Measurements from ENCODE around the gene DCAF17.
"Not testable (repeated sequence)": the region's sequence is repeated elsewhere in the genome, so short reads cannot be mapped to it uniquely, and the experiment has no call there.

Gene DCAF17

GRCh38 chr2:171514908-171515582, 81.0 kb downstream of the DCAF17 start:
- DNase-seq (ENCODE audit: low read depth), result no peak

DNA sequence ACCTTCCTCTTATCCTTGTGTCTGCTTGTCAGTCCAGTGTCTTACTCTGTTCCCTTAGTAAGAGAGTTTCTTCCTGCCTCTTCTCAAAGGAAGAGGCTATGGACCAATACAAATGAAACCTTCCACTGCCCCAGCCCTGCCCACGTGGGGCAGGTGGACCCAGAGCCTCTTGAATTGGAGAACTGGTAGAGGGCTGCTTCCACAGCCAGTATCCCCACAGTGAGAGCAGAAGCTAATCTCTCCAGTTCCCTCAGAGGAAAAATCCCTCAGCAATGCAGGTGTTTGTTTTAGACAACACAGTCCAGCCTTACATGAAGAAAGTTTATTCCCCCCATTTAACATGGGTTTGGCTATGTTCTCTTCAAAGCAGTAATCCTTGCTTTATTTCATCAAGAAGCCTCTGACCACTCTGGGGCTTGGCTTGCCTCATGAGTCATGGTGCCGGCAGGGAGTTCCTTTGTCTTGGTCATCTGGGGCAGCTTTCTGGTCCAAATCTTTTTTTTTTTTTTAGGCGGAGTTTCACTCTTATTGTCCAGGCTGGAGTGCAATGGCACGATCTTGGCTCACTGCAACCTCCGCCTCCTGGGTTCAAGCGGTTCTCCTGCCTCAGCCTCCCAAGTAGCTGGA, 81.8 kb downstream of the DCAF17 start:
- DNase-seq (ENCODE audit: low read depth), result no peak

- no peak for DNase-seq (ENCODE audit: low read depth)
Measured at GRCh38 chr2:171516793-171517192, 82.8 kb downstream of the DCAF17 start.

GRCh38 chr2:171520471-171520870, 86.4 kb downstream of the DCAF17 start:
- DNase-seq (ENCODE audit: low read depth), result no peak

- no peak for DNase-seq (ENCODE audit: low read depth)
Measured at GRCh38 chr2:171521361-171522051, 87.5 kb downstream of the DCAF17 start.

DNA sequence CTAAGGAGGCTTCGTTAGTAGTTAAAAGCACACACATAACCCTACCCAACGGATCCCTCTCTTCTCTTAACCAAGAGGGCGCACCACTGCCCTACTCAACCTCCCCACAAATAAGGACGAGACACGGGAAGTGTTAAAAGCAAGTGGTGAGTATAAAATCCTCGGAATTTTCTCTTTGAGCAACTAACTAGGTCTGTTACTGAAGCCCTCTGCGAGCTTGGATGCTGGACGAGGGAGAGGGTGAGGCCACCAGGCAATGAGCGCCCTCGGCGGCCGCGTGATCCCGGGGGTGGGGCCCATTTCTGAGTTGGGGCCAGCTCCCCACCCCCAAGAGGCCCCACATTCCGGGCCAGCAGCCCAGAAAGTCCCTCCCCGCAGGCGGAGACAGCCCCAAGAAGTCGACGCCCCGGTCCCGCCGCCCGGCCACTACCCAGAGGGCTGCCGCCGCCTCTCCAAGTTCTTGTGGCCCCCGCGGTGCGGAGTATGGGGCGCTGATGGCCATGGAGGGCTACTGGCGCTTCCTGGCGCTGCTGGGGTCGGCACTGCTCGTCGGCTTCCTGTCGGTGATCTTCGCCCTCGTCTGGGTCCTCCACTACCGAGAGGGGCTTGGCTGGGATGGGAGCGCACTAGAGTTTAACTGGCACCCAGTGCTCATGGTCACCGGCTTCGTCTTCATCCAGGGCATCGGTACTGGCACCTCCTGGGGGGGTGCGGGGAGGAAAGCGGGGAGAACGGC, 88.2 kb downstream of the DCAF17 start, which contains the start of gene CYBRD1:
CYBRD1 (plus strand) TSS at position 423 of the 736 bp plus-strand sequence; CDS start at position 495, 72 bp downstream.
- no peak for DNase-seq (ENCODE audit: low read depth)

- DNase-seq (ENCODE audit: low read depth), result no peak
Measured at GRCh38 chr2:171522788-171523087, 88.7 kb downstream of the DCAF17 start.

GRCh38 chr2:171523088-171524017, 89.3 kb downstream of the DCAF17 start:
- no peak for DNase-seq (ENCODE audit: low read depth)

GRCh38 chr2:171524018-171524401, 90.0 kb downstream of the DCAF17 start:
- no peak for DNase-seq (ENCODE audit: low read depth)

GRCh38 chr2:171529914-171530313, 95.9 kb downstream of the DCAF17 start:
- DNase-seq (ENCODE audit: low read depth), result no peak

DNA sequence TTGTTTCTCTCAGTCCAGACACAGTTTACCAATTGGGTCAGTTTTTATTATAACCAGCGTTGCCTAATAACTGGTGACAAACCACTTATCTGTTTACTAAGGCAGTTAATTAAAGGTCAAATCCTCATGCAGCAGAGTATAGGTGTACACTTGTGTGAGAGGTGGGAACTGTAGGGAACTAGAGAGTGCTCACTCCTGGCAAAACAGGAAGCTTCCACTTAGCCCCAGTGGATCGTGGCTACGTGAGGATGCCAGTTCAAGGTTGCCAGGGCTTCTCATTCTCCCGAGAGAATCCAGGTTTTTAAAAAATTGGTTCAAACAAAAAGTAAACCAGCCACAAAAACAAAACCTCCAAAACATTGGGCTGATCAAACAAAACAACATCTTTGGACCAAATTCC, 96.4 kb downstream of the DCAF17 start:
- no peak for DNase-seq (ENCODE audit: low read depth)

DNA sequence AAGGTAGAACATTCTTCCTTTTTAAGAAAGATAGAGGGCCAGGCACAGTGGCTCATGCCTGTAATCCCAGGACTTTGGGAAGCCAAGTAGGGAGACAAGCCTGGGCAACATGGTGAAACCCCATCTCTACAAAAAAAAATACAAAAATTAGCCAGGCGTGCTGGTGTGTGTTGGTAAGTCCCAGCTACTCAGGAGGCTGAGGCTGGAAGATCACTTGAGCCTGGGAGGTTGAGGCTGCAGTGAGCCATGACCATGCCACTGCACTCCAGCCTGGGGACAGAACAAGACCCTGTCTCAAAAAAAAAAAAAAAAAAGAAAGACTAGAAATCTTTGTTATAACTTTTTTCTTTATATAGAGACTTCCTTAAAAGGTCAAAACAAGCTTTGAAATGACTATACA, 96.8 kb downstream of the DCAF17 start:
- not testable (repeated sequence) for DNase-seq (ENCODE audit: low read depth)

- no peak for DNase-seq (ENCODE audit: low read depth)
Measured at GRCh38 chr2:171531291-171531690, 97.3 kb downstream of the DCAF17 start.

- no peak for DNase-seq (ENCODE audit: low read depth)
Measured at GRCh38 chr2:171531836-171532450, 97.9 kb downstream of the DCAF17 start.

- DNase-seq (ENCODE audit: low read depth), result no peak
Measured at GRCh38 chr2:171533331-171533730, 99.3 kb downstream of the DCAF17 start.
